Stimulated activated CD4-positive, alpha-beta T cell treated with anti-CD3 and anti-CD28 coated beads, Interleukin-15, amount 100 ng/mL, for 24 hours (primary cell): ENCODE measurements around the gene TMPRSS2.
"Not testable (repeated sequence)": the region's sequence is repeated elsewhere in the genome, so short reads cannot be mapped to it uniquely, and the experiment has no call there.

Experiments used
- DNase-seq: peaks from one replicate; pipeline ENCODE4 v3.0.0-alpha.2; 2020

The TMPRSS2 gene

GRCh38 chr21:41422546-41423304 is 85.2 kb downstream of the TMPRSS2 start:
- no peak for DNase-seq

GRCh38 chr21:41420998-41421397 is 87.0 kb downstream of the TMPRSS2 start:
- not testable (repeated sequence) for DNase-seq

- peak; percentile 61 for DNase-seq
These were observed 87.8 kb downstream of the TMPRSS2 start for GRCh38 chr21:41419921-41420862.

GRCh38 chr21:41418956-41419680 is 88.8 kb downstream of the TMPRSS2 start:
- no peak for DNase-seq

GRCh38 chr21:41418393-41418792 is 89.6 kb downstream of the TMPRSS2 start:
- no peak for DNase-seq

GRCh38 chr21:41417505-41417904 is 90.5 kb downstream of the TMPRSS2 start:
- not testable (repeated sequence) for DNase-seq
